GM18867 (cell line): ENCODE measurements around the gene TBC1D3I.
A peak's percentile ranks its signal among the peaks of the same experiment; 100 is the strongest.
"Not testable (repeated sequence)": the region's sequence is repeated elsewhere in the genome, so short reads cannot be mapped to it uniquely, and the experiment has no call there.

ENCODE experiments used
- ATAC-seq: cut with Tn5 transposase; IDR thresholded peaks from one replicate; pipeline ENCODE4 v1.9.1; 2021; ENCODE audit warnings: mild to moderate bottlenecking, moderate library complexity; ENCODE audit not compliant: unreplicated experiment

TBC1D3I gene

GRCh38 chr17:36207383-36207782, 57.0 kb downstream of the TBC1D3I start:
- not testable (repeated sequence) for ATAC-seq

- ATAC-seq: not testable (repeated sequence)
Measured at GRCh38 chr17:36206486-36206821, 57.9 kb downstream of the TBC1D3I start.

DNA sequence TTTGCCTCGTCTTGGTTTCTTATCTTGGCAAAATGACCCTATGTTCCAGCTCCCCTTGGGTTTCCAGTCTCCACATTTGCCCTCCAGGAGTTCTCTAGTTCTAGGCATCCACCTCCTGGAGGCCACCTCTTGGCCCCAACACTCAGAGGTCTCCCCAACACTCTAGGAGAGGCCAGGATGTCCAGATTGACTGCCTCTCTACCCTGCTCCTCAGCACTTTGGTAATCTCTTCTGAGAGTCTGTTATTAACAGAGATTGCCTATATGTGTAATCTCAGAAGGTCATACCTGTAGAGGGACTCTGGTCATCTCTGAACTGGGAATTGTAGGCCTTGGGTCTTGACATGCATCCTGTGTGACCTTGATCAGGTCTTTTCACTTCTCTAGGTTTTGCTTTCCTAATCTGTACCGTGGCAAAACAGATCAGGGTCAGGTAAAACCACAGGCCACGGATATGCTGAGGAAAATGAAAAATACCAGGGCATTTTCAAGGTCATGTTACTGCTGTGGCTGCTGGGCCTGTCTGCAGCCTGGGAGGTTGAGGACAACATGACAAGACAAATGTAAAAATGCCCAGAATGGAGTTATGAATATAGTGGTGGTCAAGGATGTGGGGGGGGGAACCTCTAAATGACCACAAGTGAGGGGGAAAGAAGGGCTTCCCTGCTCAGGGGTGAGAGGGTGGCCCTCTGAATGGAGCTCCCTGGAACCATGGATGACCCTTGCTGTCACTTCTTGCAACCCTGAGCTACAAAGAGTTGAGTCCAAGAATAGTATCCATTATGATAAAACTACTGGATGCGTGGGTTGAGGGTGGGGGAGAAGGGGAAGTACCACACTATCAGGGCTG, 58.5 kb downstream of the TBC1D3I start:
- ATAC-seq: peak; percentile 23

DNA sequence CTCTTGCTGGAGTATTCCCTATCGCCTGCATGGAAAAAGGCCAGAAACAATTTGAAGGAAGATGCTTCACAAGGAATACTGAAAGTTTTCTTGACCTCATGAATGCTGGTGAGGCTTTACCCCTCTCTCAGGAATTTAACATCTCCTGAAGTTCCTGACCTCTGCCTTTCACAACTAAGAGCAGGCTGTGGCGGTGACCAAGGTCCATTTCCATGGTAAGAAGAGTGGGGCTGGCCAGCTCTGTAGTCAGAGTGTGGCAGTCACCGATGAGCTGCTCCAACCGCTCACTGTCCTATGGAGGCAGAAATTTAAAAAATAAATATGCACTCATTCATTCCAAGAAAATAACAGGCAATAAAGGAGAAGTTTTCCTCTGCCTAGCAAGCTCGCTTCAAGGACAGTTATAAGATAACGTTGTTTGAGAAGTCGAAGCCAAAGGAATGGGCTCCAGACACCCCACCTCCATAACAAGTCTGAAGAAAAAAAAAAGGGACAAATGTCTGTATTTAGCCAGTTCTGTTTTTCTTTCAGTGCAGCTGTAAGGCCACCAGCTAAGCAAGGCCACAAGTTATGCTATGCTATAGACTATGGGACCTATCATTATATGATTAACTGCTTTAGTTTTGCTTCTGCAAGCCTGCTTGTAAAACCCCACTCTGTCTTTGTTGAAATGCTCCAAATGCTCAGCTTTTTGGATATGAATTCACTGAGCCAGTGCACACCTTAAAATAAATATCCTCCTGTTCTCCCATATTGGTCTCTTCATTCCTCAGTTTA, 59.5 kb downstream of the TBC1D3I start:
- no peak for ATAC-seq
